K562 (cell line): ENCODE measurements around the gene C1QBP. TPM values are rescaled to one million over a fixed set of nuclear protein-coding genes. Genes with fewer than 3 reads are reported as not detected.

Source experiments
- HCFC1 ChIP-seq: IDR thresholded peaks from 2 replicates; pipeline ENCODE4 v1.6.1; 2012; ENCODE audit warnings: low read depth, low read length, improper control_type of control experiment
- JUN ChIP-seq, 2 experiments: sonication (generic) in 1 of 2; formaldehyde crosslinking in 1 of 2; IDR thresholded peaks; 2 replicates each; pipeline versions ENCODE4 v1.6.1 to v1.8.0; 2012 to 2022; ENCODE audit warnings: borderline replicate concordance in 2 of 2, mild to moderate bottlenecking in 2 of 2, improper control_type of control experiment in 1 of 2, low read depth in 1 of 2, low read length in 1 of 2, missing genetic modification reagents in 1 of 2
- KDM4B ChIP-seq, 2 experiments: fragments of 450-650 bp in 1 of 2; sonication (generic) in 1 of 2; IDR thresholded peaks; 2 replicates each; pipeline ENCODE4 v1.6.1; 2016 to 2017; ENCODE audit warnings: borderline replicate concordance in 2 of 2, antibody characterized with exemption in 1 of 2, low read depth in 1 of 2, mild to moderate bottlenecking in 1 of 2
- MEIS2 ChIP-seq: fragments of 450-650 bp; IDR thresholded peaks from 2 replicates; pipeline ENCODE4 v1.6.1; 2014; ENCODE audit warnings: mild to moderate bottlenecking; ENCODE audit not compliant: partially characterized antibody
- SMC3 ChIP-seq: conservative IDR thresholded peaks from 2 replicates; pipeline ENCODE4 v1.6.1; 2011; ENCODE audit warnings: low read depth, low read length, improper control_type of control experiment; ENCODE audit not compliant: insufficient read depth
- polyA plus RNA-seq, 8 experiments: library from polyadenylated mRNA; depleted of rRNA in 4 of 8; stranded (reverse) in 5 of 8; unstranded in 3 of 8; fragments of >200 nt; fragmentation: Nextera tagmentation in 2 of 8; fragmentation: Illumina TruSeq in 1 of 8; extraction: Ambion mirVana in 2 of 8; extraction: Trizol in 1 of 8; gene quantifications; 2 replicates each; pipeline versions ENCODE4 v1.2.1 to v1.2.3, GENCODE V29; 2011 to 2014; ENCODE audit warnings: inconsistent platforms in 1 of 8, missing spikeins in 1 of 8
- total RNA-seq, 7 experiments: library from RNA; depleted of rRNA in 6 of 7; stranded (reverse); fragments of >200 nt in 6 of 7; fragmentation: Illumina TruSeq in 2 of 7; extraction: Trizol in 2 of 7; gene quantifications; 2 replicates each; pipeline versions ENCODE4 v1.2.1 to v1.2.3, GENCODE V29; 2011 to 2021; ENCODE audit warnings: low replicate concordance in 1 of 7
- TF ChIP-seq, protein P1 (sequence below), 2 experiments: fragments of 150-350 bp in 1 of 2; IDR thresholded peaks; 2 replicates each; pipeline ENCODE4 v1.6.1; 2012 to 2016; ENCODE audit warnings: low read depth in 2 of 2, low read length in 2 of 2, mild to moderate bottlenecking in 1 of 2, moderate library complexity in 1 of 2
- TF ChIP-seq, protein P2 (sequence below), 3 experiments: fragments of 200-800 bp in 1 of 3; fragments of 250-450 bp in 1 of 3; fragments of 450-650 bp in 1 of 3; sonication (Bioruptor Pico) in 1 of 3; sonication (Bioruptor generic) in 1 of 3; formaldehyde crosslinking in 1 of 3; IDR thresholded peaks; 2 replicates each; pipeline versions ENCODE4 v1.6.1 to v1.8.0; 2016 to 2022; ENCODE audit warnings: mild to moderate bottlenecking in 2 of 3, missing genetic modification characterization in 2 of 3, missing compliant biosample characterization in 1 of 3, moderate library complexity in 1 of 3
- TF ChIP-seq, protein P3 (sequence below), 2 experiments: IDR thresholded peaks in 1 of 2; conservative IDR thresholded peaks in 1 of 2; 2 replicates each; pipeline ENCODE4 v1.6.1; 2016; ENCODE audit warnings: low read depth in 2 of 2, mild to moderate bottlenecking in 1 of 2, missing compliant biosample characterization in 1 of 2, missing genetic modification characterization in 1 of 2, moderate library complexity in 1 of 2
- TF ChIP-seq, protein P4 (sequence below): fragments of 250-450 bp; sonication (Bioruptor Pico); IDR thresholded peaks from 2 replicates; pipeline ENCODE4 v1.8.0; 2021; ENCODE audit warnings: borderline replicate concordance, mild to moderate bottlenecking, moderate library complexity; ENCODE audit not compliant: poor library complexity, severe bottlenecking

Gene C1QBP
- total and polyA plus RNA-seq, 9 of the 15 experiments (the other 6 are each of a cell fraction or from before 2014, with no cell fraction given): 90.7 to 665 (median 414) TPM

DNA sequence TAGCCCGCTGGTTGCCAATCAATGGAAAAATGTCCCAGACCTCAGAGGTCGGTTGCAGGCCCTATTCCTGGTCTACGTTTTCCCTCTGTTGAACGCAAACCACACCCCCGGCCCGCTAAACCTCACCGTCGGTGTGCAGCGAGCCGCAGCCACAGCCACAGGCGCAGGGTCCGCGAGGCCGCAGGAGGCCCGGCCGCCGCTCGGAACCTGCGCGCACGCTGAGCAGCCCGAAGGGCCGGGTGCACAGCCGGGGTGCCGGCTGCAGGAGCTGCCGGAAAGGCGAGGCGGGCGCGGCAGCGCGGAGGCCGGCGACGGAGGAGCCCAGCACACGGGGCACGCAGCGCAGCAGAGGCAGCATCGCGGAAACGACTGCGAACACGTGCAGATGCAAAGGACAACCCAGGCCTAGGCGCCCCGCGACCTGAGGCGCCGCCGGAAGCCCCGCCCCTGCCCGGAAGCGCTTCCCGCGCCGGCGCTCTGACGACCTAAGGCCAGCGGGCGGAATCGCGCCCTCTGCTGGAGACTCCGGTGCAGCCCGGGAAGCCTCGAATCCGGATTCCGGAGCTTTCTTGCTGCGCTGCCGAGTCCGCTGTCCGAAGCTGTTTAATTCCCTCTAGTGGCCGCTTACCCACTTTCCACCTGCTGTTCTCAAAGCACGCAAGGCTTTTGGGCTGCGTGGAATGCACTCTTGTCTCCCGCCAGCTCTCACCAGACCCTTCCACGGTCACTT, at the start of gene C1QBP (continued):
- TF ChIP-seq, protein P1, sequence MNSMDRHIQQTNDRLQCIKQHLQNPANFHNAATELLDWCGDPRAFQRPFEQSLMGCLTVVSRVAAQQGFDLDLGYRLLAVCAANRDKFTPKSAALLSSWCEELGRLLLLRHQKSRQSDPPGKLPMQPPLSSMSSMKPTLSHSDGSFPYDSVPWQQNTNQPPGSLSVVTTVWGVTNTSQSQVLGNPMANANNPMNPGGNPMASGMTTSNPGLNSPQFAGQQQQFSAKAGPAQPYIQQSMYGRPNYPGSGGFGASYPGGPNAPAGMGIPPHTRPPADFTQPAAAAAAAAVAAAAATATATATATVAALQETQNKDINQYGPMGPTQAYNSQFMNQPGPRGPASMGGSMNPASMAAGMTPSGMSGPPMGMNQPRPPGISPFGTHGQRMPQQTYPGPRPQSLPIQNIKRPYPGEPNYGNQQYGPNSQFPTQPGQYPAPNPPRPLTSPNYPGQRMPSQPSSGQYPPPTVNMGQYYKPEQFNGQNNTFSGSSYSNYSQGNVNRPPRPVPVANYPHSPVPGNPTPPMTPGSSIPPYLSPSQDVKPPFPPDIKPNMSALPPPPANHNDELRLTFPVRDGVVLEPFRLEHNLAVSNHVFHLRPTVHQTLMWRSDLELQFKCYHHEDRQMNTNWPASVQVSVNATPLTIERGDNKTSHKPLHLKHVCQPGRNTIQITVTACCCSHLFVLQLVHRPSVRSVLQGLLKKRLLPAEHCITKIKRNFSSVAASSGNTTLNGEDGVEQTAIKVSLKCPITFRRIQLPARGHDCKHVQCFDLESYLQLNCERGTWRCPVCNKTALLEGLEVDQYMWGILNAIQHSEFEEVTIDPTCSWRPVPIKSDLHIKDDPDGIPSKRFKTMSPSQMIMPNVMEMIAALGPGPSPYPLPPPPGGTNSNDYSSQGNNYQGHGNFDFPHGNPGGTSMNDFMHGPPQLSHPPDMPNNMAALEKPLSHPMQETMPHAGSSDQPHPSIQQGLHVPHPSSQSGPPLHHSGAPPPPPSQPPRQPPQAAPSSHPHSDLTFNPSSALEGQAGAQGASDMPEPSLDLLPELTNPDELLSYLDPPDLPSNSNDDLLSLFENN (IDR thresholded peaks at IDR 0.05; ENCODE audit: low read depth in 2 of 2, low read length in 2 of 2): peak in 1 of 2 experiments; percentile 34; a peak in 1 of 4 replicates
- TF ChIP-seq, protein P2, sequence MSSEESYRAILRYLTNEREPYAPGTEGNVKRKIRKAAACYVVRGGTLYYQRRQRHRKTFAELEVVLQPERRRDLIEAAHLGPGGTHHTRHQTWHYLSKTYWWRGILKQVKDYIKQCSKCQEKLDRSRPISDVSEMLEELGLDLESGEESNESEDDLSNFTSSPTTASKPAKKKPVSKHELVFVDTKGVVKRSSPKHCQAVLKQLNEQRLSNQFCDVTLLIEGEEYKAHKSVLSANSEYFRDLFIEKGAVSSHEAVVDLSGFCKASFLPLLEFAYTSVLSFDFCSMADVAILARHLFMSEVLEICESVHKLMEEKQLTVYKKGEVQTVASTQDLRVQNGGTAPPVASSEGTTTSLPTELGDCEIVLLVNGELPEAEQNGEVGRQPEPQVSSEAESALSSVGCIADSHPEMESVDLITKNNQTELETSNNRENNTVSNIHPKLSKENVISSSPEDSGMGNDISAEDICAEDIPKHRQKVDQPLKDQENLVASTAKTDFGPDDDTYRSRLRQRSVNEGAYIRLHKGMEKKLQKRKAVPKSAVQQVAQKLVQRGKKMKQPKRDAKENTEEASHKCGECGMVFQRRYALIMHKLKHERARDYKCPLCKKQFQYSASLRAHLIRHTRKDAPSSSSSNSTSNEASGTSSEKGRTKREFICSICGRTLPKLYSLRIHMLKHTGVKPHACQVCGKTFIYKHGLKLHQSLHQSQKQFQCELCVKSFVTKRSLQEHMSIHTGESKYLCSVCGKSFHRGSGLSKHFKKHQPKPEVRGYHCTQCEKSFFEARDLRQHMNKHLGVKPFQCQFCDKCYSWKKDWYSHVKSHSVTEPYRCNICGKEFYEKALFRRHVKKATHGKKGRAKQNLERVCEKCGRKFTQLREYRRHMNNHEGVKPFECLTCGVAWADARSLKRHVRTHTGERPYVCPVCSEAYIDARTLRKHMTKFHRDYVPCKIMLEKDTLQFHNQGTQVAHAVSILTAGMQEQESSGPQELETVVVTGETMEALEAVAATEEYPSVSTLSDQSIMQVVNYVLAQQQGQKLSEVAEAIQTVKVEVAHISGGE (CRISPR knock-in tag; IDR thresholded peaks at IDR 0.05): peak in 1 of 3 experiments; percentile 77; a peak in 3 of 6 replicates
- TF ChIP-seq JUN (IDR thresholded peaks at IDR 0.05; ENCODE audit: borderline replicate concordance, low read depth, low read length): peak; percentile 50; the same call in 1 of the 2 replicates
- TF ChIP-seq JUN (CRISPR knock-in tag; IDR thresholded peaks at IDR 0.05; ENCODE audit: borderline replicate concordance): no peak
- TF ChIP-seq KDM4B (IDR thresholded peaks at IDR 0.05; ENCODE audit: borderline replicate concordance in 2 of 2, low read depth in 1 of 2): 0 out of 4 replicates have a peak, but pooled peaks of 1 of the 2 experiments have one; percentile 29
- TF ChIP-seq HCFC1: peak; percentile 62
- peak; percentile 61 for TF ChIP-seq MEIS2
- peak; percentile 49 for TF ChIP-seq SMC3
- TF ChIP-seq, protein P3, sequence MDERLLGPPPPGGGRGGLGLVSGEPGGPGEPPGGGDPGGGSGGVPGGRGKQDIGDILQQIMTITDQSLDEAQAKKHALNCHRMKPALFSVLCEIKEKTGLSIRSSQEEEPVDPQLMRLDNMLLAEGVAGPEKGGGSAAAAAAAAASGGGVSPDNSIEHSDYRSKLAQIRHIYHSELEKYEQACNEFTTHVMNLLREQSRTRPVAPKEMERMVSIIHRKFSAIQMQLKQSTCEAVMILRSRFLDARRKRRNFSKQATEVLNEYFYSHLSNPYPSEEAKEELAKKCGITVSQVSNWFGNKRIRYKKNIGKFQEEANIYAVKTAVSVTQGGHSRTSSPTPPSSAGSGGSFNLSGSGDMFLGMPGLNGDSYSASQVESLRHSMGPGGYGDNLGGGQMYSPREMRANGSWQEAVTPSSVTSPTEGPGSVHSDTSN (CRISPR knock-in tag; IDR thresholded peaks at IDR 0.05; ENCODE audit: low read depth): no peak
- TF ChIP-seq, protein P3 (tag; conservative IDR thresholded peaks at IDR 0.05; ENCODE audit: low read depth): no peak
- TF ChIP-seq, protein P4, sequence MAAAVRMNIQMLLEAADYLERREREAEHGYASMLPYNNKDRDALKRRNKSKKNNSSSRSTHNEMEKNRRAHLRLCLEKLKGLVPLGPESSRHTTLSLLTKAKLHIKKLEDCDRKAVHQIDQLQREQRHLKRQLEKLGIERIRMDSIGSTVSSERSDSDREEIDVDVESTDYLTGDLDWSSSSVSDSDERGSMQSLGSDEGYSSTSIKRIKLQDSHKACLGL: peak; percentile 77
